Parathyroid adenoma (tissue), 2 donors: ENCODE data around the gene CCP110.

Experiments used
- H2AFZ ChIP-seq: fragments of 300-600 bp; sonication (generic); one replicate; pipeline ENCODE4 v1.7.0; 2017; ENCODE audit warnings: antibody characterized with exemption, mild to moderate bottlenecking
- H3K27ac ChIP-seq: fragments of 300-600 bp; sonication (generic); one replicate; pipeline ENCODE4 v1.7.0; 2017
- H3K27me3 ChIP-seq: fragments of 300-600 bp; sonication (generic); one replicate; pipeline ENCODE4 v1.7.0; 2017; ENCODE audit warnings: low read length; ENCODE audit not compliant: control insufficient read depth, insufficient read depth
- H3K36me3 ChIP-seq: fragments of 300-600 bp; sonication (generic); one replicate; pipeline ENCODE4 v1.7.0; 2017; ENCODE audit warnings: low read length; ENCODE audit not compliant: control insufficient read depth, insufficient read depth
- H3K4me1 ChIP-seq: fragments of 300-600 bp; sonication (generic); one replicate; pipeline ENCODE4 v1.7.0; 2017; ENCODE audit warnings: control low read depth
- H3K4me2 ChIP-seq: fragments of 300-600 bp; sonication (generic); one replicate; pipeline ENCODE4 v1.7.0; 2017; ENCODE audit warnings: low read length
- H3K4me3 ChIP-seq: fragments of 300-600 bp; sonication (generic); one replicate; pipeline ENCODE4 v1.7.0; 2017; ENCODE audit warnings: low read depth, low read length
- H3K79me2 ChIP-seq: fragments of 300-600 bp; sonication (generic); one replicate; pipeline ENCODE4 v1.7.0; 2017; ENCODE audit warnings: control low read depth
- H3K9ac ChIP-seq: fragments of 300-600 bp; sonication (generic); one replicate; pipeline ENCODE4 v1.7.0; 2017; ENCODE audit warnings: mild to moderate bottlenecking
- H3K9me3 ChIP-seq: fragments of 300-600 bp; sonication (generic); one replicate; pipeline ENCODE4 v1.7.0; 2017; ENCODE audit warnings: low read length; ENCODE audit not compliant: control insufficient read depth
- TF ChIP-seq, protein P1 (sequence below): fragments of 300-600 bp; sonication (generic); IDR thresholded peaks from one replicate; pipeline ENCODE4 v1.7.0; 2017; ENCODE audit warnings: antibody characterized with exemption, mild to moderate bottlenecking
- donor health status: primary hyperparathyroidism.

Gene CCP110

DNA sequence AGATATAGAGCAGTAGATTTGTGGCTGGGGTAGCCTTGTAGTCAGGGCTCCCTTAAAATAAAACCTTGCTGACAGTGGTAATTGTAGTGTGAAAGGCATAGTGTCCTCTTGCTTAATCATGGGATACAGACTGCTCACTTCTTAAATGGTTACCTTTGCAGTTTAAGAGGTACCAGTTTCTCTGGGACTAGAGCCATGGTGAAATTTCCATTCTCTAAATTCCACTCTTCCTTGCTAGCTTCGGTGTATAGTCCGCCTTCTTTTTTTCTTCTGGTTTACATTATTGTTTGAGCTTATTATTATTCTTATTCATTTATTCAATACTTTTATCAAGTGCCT lies 1.6 kb downstream of the CCP110 start:
- Histone ChIP-seq H3K4me3 (peak overlapping the region; percentile 71), H3K27me3 (no peaks in the 10 kb centered on the region), H3K36me3 (no peaks in the 10 kb centered on the region), H3K27ac (no peak overlapping the region), H2AFZ (no peak overlapping the region), H3K4me1 (peaks cover 10% of the 10 kb centered on the region), H3K4me2 (peak overlapping the region; percentile 74), H3K79me2 (no peaks in the 10 kb centered on the region), H3K9me3 (no peaks in the 10 kb centered on the region), H3K9ac (no peak overlapping the region)
- TF ChIP-seq, protein P1, sequence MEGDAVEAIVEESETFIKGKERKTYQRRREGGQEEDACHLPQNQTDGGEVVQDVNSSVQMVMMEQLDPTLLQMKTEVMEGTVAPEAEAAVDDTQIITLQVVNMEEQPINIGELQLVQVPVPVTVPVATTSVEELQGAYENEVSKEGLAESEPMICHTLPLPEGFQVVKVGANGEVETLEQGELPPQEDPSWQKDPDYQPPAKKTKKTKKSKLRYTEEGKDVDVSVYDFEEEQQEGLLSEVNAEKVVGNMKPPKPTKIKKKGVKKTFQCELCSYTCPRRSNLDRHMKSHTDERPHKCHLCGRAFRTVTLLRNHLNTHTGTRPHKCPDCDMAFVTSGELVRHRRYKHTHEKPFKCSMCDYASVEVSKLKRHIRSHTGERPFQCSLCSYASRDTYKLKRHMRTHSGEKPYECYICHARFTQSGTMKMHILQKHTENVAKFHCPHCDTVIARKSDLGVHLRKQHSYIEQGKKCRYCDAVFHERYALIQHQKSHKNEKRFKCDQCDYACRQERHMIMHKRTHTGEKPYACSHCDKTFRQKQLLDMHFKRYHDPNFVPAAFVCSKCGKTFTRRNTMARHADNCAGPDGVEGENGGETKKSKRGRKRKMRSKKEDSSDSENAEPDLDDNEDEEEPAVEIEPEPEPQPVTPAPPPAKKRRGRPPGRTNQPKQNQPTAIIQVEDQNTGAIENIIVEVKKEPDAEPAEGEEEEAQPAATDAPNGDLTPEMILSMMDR: no peak

DNA sequence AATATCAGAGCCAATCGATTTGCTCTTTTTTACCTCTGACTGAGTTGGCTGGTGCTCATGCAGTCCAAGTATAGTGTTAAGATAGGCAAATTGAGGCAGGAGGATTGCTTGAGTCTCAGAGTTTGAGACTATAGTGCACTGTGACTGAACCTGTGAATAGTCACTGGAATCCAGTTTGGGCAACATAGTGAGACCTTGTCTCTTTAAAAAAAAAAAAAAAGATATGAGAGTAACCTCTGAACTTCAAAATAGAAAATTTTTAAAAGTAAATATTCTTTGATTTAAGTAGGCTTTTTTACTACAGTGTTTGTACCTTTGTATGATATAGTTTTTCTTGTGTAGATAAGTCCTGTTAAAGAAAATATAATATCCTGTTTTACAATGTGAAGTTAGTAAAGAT lies 3.4 kb downstream of the CCP110 start:
- Histone ChIP-seq H3K27me3 (no peaks in the 10 kb centered on the region), H3K79me2 (no peaks in the 10 kb centered on the region), H3K36me3 (no peaks in the 10 kb centered on the region), H2AFZ (no peak overlapping the region), H3K27ac (no peak overlapping the region), H3K4me2 (no peak overlapping the region), H3K9ac (no peak overlapping the region), H3K9me3 (no peaks in the 10 kb centered on the region), H3K4me3 (no peak overlapping the region), H3K4me1 (peaks cover 9% of the 10 kb centered on the region)
- TF ChIP-seq, protein P1: no peak

DNA sequence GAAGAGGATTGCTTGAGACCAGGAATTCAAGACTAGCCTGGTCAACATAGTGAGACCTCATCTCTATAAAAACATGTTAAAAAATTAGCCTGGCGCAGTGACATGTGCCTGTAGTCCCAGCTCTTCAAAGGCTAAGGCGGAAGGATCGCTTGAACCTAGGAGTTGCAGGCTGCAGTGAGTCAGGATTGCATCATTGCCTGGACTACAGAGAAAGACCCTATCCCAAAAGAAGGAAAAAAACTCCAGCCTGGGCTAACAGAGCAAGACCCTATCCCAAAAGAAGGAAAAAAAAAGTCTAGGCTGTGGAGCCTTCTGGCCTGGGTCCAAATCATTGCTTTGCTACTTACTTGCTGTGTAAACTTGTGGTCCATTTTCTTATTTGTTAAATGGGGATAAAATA lies 4.9 kb downstream of the CCP110 start:
- H3K4me3 ChIP-seq: no peak overlapping the region
- no peaks in the 10 kb centered on the region for H3K79me2 ChIP-seq
- no peak overlapping the region for H3K9ac ChIP-seq
- no peaks in the 10 kb centered on the region for H3K9me3 ChIP-seq
- no peak overlapping the region for H2AFZ ChIP-seq
- no peaks in the 10 kb centered on the region for H3K27me3 ChIP-seq
- TF ChIP-seq, protein P1: no peak
- no peak overlapping the region for H3K4me2 ChIP-seq
- no peaks in the 10 kb centered on the region for H3K36me3 ChIP-seq
- H3K4me1 ChIP-seq: no peaks in the 10 kb centered on the region
- no peak overlapping the region for H3K27ac ChIP-seq

DNA sequence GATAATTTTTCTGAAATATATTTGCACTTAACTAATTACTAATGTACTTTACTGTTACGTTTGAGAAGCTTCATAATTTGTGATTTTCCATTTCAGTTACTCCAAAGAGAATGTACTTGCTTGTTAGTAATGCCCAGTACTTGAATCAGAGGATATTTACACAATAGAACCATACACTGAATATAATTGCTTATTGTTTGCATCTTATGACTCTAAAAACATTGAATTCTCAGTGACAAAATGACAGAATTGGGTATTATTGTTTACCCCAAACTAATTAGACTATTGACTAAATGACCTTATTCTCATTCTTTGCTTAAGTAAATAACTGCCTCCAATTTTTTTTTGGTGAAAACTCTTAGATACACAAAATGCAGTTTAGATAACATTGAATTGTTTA lies 8.9 kb downstream of the CCP110 start:
- Histone ChIP-seq H3K4me1 (no peaks in the 10 kb centered on the region), H2AFZ (no peak overlapping the region), H3K27ac (no peak overlapping the region), H3K36me3 (no peaks in the 10 kb centered on the region), H3K9ac (no peak overlapping the region), H3K9me3 (no peaks in the 10 kb centered on the region), H3K27me3 (no peaks in the 10 kb centered on the region), H3K4me3 (no peak overlapping the region), H3K79me2 (no peaks in the 10 kb centered on the region), H3K4me2 (no peak overlapping the region)
- TF ChIP-seq, protein P1: no peak

DNA sequence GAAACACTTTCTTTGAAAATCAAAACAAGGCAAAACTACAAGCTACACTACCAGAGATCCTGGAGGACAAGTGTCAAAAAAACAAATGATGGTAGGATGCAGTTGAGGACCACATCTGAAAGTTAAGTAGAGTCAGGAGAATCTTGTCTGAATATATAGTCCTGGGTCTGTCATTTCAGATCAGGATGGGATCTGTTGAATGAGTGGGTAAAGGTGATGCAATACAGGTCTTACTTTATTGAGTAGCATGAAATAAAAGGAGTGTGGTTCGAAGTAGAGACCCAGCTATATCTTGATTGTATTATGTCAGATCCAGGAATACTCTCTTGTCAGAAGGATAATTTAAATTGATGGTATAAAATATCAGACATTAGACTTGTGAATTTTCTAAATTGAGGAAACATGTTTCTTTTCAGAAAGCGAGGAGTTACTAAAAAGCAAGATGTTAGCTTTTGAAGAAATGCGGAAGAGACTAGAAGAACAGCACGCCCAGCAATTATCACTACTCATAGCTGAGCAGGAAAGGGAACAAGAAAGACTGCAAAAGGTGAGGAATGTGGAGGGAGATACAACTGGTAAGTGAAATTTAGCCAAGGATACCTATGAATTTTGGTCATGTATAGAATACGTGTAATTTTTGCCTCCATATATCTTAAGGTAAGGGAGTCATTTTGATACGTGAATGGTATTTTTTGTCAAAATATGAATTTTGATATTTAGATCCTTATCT lies 16.7 kb downstream of the CCP110 start:
- no peaks in the 10 kb centered on the region for H3K4me1 ChIP-seq
- no peak overlapping the region for H3K9ac ChIP-seq
- H3K4me2 ChIP-seq: no peak overlapping the region
- no peaks in the 10 kb centered on the region for H3K27me3 ChIP-seq
- H3K4me3 ChIP-seq: no peak overlapping the region
- H3K27ac ChIP-seq: no peak overlapping the region
- no peaks in the 10 kb centered on the region for H3K9me3 ChIP-seq
- TF ChIP-seq, protein P1: no peak
- H2AFZ ChIP-seq: no peak overlapping the region
- H3K79me2 ChIP-seq: no peaks in the 10 kb centered on the region
- H3K36me3 ChIP-seq: no peaks in the 10 kb centered on the region
